ENCODE data around the gene CDH13. TPM values are rescaled to one million over a fixed set of nuclear protein-coding genes. Genes with fewer than 3 reads are reported as not detected.

CDH13 gene
- total RNA-seq, 2 experiments from 2014 or later: not detected

DNA sequence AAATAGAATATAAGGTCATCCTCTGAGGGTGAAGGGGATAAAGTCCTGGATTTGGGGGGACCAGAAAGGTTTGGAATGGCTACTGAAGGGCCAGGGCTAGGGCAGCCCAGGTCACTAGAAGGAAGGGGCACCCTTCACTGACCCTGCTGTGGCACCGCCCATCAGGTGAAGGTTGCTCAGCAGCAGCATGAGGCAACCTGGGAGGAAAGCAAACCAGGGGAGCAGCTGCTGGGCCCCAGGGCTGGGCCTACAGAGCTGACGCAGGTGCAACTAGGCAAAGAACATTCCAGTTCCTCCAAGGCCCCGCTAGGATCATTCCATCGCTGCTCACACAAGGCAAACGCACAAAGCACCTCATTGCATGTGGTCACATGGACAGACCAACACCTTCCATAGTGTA, 1177.6 kb downstream of the CDH13 start:
- BruUV-seq (replicated peaks): no TSS peak
- Histone ChIP-seq H3K4me2 (ENCODE audit: low read length) (no peak overlapping the region), H3K27ac (ENCODE audit: low read depth, low read length, poor library complexity, severe bottlenecking) (no peak overlapping the region), H3K4me1 (ENCODE audit: insufficient read depth, low read length, poor library complexity, severe bottlenecking) (peaks cover 22% of the 10 kb centered on the region), H3K4me3 (ENCODE audit: low read depth, low read length, poor library complexity, severe bottlenecking) (no peak overlapping the region), H2AFZ (ENCODE audit: low read length) (no peak overlapping the region), H4K20me1 (ENCODE audit: insufficient read depth, low read length) (peaks cover 7% of the 10 kb centered on the region; the same call in 1 of the 2 replicates), H3K9me3 (ENCODE audit: low read length) (no peaks in the 10 kb centered on the region), H3K36me3 (ENCODE audit: insufficient read depth, low read length) (no peaks in the 10 kb centered on the region), H3K79me2 (ENCODE audit: insufficient read depth, low read depth, low read length) (peaks cover 14% of the 10 kb centered on the region), H3K9me2 (ENCODE audit: insufficient read depth, low read length) (no peaks in the 10 kb centered on the region)
- DNase-seq (ENCODE audit: low spot score): no peak
- intact Hi-C loops (cut with micrococcal nuclease; ENCODE audit: unreplicated experiment): loop anchor here (10.0 kb wide), 1 partner anchor 210 kb away; no protein-coding TSS in a partner anchor
- TF ChIP-seq, protein P1, sequence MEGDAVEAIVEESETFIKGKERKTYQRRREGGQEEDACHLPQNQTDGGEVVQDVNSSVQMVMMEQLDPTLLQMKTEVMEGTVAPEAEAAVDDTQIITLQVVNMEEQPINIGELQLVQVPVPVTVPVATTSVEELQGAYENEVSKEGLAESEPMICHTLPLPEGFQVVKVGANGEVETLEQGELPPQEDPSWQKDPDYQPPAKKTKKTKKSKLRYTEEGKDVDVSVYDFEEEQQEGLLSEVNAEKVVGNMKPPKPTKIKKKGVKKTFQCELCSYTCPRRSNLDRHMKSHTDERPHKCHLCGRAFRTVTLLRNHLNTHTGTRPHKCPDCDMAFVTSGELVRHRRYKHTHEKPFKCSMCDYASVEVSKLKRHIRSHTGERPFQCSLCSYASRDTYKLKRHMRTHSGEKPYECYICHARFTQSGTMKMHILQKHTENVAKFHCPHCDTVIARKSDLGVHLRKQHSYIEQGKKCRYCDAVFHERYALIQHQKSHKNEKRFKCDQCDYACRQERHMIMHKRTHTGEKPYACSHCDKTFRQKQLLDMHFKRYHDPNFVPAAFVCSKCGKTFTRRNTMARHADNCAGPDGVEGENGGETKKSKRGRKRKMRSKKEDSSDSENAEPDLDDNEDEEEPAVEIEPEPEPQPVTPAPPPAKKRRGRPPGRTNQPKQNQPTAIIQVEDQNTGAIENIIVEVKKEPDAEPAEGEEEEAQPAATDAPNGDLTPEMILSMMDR (conservative IDR thresholded peaks at IDR 0.05; ENCODE audit: low read length): no peak
- no peak for TF ChIP-seq EZH2phosphoT487 (IDR thresholded peaks at IDR 0.05; ENCODE audit: borderline replicate concordance, low read depth, low read length)
- CTCF ChIA-PET (ENCODE audit: unreplicated experiment): no interaction called here
- POLR2A ChIA-PET: no interaction called here

DNA sequence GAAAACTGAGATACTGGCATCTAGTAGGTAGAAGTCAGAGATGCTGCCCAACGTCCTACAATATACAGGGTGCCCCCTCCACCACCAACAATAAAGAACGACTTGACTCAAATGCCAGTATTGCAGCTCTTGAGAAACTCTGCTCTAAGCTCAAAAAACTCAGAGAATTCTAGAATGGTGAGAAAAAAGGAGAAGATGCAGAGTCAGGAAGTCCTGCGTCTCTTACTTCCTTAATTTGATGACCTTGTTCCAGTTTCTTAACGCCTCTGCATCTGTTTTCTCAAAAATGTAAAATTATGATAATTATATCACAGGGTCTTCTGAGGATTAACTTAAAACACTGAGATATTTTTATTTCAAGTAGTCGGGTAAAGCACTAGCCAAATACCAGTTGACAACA, 1179.3 kb downstream of the CDH13 start:
- peak overlapping the region; percentile 85 for H2AFZ ChIP-seq (ENCODE audit: low read length)
- CTCF ChIA-PET (ENCODE audit: unreplicated experiment): no interaction called here

More for the DNA sequence above, 1179.3 kb downstream of the CDH13 start:
- Histone ChIP-seq H4K20me1 (ENCODE audit: insufficient read depth, low read length) (peaks cover 7% of the 10 kb centered on the region; the same call in 1 of the 2 replicates), H3K4me3 (ENCODE audit: low read depth, low read length, poor library complexity, severe bottlenecking) (no peak overlapping the region), H3K36me3 (ENCODE audit: insufficient read depth, low read length) (peaks cover 16% of the 10 kb centered on the region), H3K9me3 (ENCODE audit: low read length) (no peaks in the 10 kb centered on the region), H3K79me2 (ENCODE audit: insufficient read depth, low read depth, low read length) (peaks cover 22% of the 10 kb centered on the region), H3K4me1 (ENCODE audit: insufficient read depth, low read length, poor library complexity, severe bottlenecking) (peaks cover 22% of the 10 kb centered on the region), H3K4me2 (ENCODE audit: low read length) (peak overlapping the region; percentile 5; the same call in 1 of the 2 replicates), H3K27ac (ENCODE audit: low read depth, low read length, poor library complexity, severe bottlenecking) (no peak overlapping the region), H3K9me2 (ENCODE audit: insufficient read depth, low read length) (no peaks in the 10 kb centered on the region)
- intact Hi-C loops (cut with micrococcal nuclease; ENCODE audit: unreplicated experiment): loop anchor here (5.0 to 10.0 kb wide), 2 partner anchors 91 to 209 kb away; partner anchors contain the start of gene MLYCD
- peak; percentile 33 for DNase-seq (ENCODE audit: low spot score)
- TF ChIP-seq EZH2phosphoT487 (IDR thresholded peaks at IDR 0.05; ENCODE audit: borderline replicate concordance, low read depth, low read length): no peak
- TF ChIP-seq, protein P1 (conservative IDR thresholded peaks at IDR 0.05; ENCODE audit: low read length): no peak
- POLR2A ChIA-PET: interaction anchor here (0.6 to 1.3 kb wide), 4 partner anchors 8 to 1642 kb away, joined by 3 to 5 read pairs (median 4); no protein-coding TSS in a partner anchor
- BruUV-seq (replicated peaks): no TSS peak

Data from OCI-LY7 (cell line).